ENCODE data around the gene BCL2L14. TPM values are rescaled to one million over a fixed set of nuclear protein-coding genes. Genes with fewer than 3 reads are reported as not detected.
A peak's percentile ranks its signal among the peaks of the same experiment; 100 is the strongest.

BCL2L14 gene
- total and polyA plus RNA-seq, 9 of the 15 experiments (the other 6 are each of a cell fraction or from before 2014, with no cell fraction given), result not detected

- TF ChIP-seq ZNF140 (CRISPR knock-in tag; IDR thresholded peaks at IDR 0.05) (no peak), TSHZ1 (CRISPR knock-in tag; IDR thresholded peaks at IDR 0.05) (no peak)
Observed at GRCh38 chr12:12028668-12029402, 41.9 kb upstream of the BCL2L14 start (continued).

- in situ Hi-C loops (cut with MboI) (no loop called here), intact Hi-C loops (cut with micrococcal nuclease) (loop anchor here (10.0 kb wide), 1 partner anchor 475 kb away; no protein-coding TSS in a partner anchor)
- BruUV-seq (replicated peaks), result no TSS peak
- ATAC-seq (no peak), FAIRE-seq (no peak), DNase-seq (ENCODE audit: extremely low read depth in 1 of 4, low spot score in 3 of 4) (no peak)
- no peaks in the 10 kb centered on the region for H3K36me3 ChIP-seq (ENCODE audit: control insufficient read depth, insufficient read depth, low read length)
- no peaks in the 10 kb centered on the region for H3K9me1 ChIP-seq (ENCODE audit: control insufficient read depth, insufficient read depth, low read length)
- no peaks in the 10 kb centered on the region for H4K20me1 ChIP-seq (replicated peaks; ENCODE audit: control insufficient read depth, insufficient read depth, low read length)
- no peaks in the 10 kb centered on the region for H3K4me1 ChIP-seq (replicated peaks in 1 of 2; ENCODE audit: control insufficient read depth in 2 of 2, insufficient read depth in 2 of 2, low read length in 2 of 2)
- H3K9me3 ChIP-seq (replicated peaks; ENCODE audit: control insufficient read depth, insufficient read depth, low read depth, low read length), result no peaks in the 10 kb centered on the region
- no peak overlapping the region for H3K9ac ChIP-seq (ENCODE audit: insufficient read depth in 1 of 2, low read depth in 2 of 2, low read length in 2 of 2)
- no peak overlapping the region for H3K4me2 ChIP-seq (ENCODE audit: insufficient read depth, low read length)
- H2AFZ ChIP-seq (ENCODE audit: low read depth, low read length), result no peak overlapping the region
- no peak overlapping the region for H3K27ac ChIP-seq (ENCODE audit: extremely low read depth, low read depth, low read length)
- no peaks in the 10 kb centered on the region; a peak in 1 of 5 replicates for H3K27me3 ChIP-seq (ENCODE audit: control insufficient read depth in 2 of 2, insufficient read depth in 2 of 2, low read length in 2 of 2)
- WGBS (ENCODE audit: insufficient coverage, low coverage, missing lambda C conversion rate), result 4% methylated on average over 2 of the region's 2 CpGs
- ChIA-PET CTCF (ENCODE audit: low intra/inter-chr PET ratio) (interaction anchor here (0.7 kb wide), 1 partner anchor 448 kb away, joined by 3 read pairs; no protein-coding TSS in a partner anchor), POLR2A (no interaction called here)
- TF ChIP-seq, protein P1, sequence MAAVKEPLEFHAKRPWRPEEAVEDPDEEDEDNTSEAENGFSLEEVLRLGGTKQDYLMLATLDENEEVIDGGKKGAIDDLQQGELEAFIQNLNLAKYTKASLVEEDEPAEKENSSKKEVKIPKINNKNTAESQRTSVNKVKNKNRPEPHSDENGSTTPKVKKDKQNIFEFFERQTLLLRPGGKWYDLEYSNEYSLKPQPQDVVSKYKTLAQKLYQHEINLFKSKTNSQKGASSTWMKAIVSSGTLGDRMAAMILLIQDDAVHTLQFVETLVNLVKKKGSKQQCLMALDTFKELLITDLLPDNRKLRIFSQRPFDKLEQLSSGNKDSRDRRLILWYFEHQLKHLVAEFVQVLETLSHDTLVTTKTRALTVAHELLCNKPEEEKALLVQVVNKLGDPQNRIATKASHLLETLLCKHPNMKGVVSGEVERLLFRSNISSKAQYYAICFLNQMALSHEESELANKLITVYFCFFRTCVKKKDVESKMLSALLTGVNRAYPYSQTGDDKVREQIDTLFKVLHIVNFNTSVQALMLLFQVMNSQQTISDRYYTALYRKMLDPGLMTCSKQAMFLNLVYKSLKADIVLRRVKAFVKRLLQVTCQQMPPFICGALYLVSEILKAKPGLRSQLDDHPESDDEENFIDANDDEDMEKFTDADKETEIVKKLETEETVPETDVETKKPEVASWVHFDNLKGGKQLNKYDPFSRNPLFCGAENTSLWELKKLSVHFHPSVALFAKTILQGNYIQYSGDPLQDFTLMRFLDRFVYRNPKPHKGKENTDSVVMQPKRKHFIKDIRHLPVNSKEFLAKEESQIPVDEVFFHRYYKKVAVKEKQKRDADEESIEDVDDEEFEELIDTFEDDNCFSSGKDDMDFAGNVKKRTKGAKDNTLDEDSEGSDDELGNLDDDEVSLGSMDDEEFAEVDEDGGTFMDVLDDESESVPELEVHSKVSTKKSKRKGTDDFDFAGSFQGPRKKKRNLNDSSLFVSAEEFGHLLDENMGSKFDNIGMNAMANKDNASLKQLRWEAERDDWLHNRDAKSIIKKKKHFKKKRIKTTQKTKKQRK (IDR thresholded peaks at IDR 0.05; ENCODE audit: borderline replicate concordance, low read depth, low read length), result no peak
- TF ChIP-seq CTCF (IDR thresholded peaks at IDR 0.05 in 2 of 3, conservative IDR thresholded peaks at IDR 0.05 in 1 of 3; ENCODE audit: insufficient read depth in 2 of 3, low read depth in 1 of 3, low read length in 3 of 3) (no peak), MEIS2 (IDR thresholded peaks at IDR 0.05; ENCODE audit: partially characterized antibody) (no peak), TCF3 (CRISPR knock-in tag; IDR thresholded peaks at IDR 0.05) (no peak), HNRNPL (IDR thresholded peaks at IDR 0.05; ENCODE audit: low read depth, low read length) (no peak), ZKSCAN1 (IDR thresholded peaks at IDR 0.05; ENCODE audit: low read depth, low read length) (peak; percentile 88)
- no peak overlapping the region for H3K4me3 ChIP-seq
- H3K79me2 ChIP-seq (ENCODE audit: control insufficient read depth, insufficient read depth, low read length), result no peaks in the 10 kb centered on the region
Observed at GRCh38 chr12:12029653-12030052, 41.1 kb upstream of the BCL2L14 start.

Measured in K562 (cell line).